ENCODE data around the gene BANF2. TPM values are rescaled to one million over a fixed set of nuclear protein-coding genes. Genes with fewer than 3 reads are reported as not detected.

Gene BANF2
- total RNA-seq, 4 donors from 2014 or later = not detected

DNA sequence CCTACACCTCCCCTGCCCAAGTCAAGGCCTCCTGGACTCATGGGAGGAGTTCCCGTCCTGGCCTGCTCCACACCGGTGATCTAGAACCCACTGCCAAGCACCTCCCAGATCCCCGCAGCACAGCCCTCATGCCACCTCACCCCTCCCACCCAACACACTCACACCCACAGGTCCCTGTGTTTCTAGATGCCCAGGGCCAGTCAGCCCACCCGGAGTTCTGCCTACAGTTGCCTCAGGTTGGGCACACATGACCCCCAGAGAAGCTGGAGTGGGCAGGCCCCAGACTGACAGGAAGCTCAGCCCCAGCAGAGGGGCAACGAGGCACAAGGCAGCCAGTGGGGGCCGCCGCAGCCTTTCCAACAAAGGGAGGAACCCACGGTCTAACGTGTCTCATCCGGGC lies 47.4 kb upstream of the BANF2 start:
- no peak overlapping the region for H3K27ac ChIP-seq
- peaks cover 0 to 13% (median 0%) of the 10 kb centered on the region in 3 donors for H3K36me3 ChIP-seq
- H3K4me1 ChIP-seq = peaks cover 0 to 75% (median 45%) of the 10 kb centered on the region in 4 donors
- no peak overlapping the region for H3K4me3 ChIP-seq
- H3K9me3 ChIP-seq = no peaks in the 10 kb centered on the region
- 64 to 78% methylated on average over 9 to 10 of the region's 10 CpGs for WGBS, 2 donors
- no peak for DNase-seq (ENCODE audit: low spot score in 2 of 2)
- H3K27me3 ChIP-seq = no peaks in the 10 kb centered on the region
- TF ChIP-seq POLR2A (IDR thresholded peaks at IDR 0.05) (no peak), EP300 (IDR thresholded peaks at IDR 0.05) (no peak)
- TF ChIP-seq, protein P1, sequence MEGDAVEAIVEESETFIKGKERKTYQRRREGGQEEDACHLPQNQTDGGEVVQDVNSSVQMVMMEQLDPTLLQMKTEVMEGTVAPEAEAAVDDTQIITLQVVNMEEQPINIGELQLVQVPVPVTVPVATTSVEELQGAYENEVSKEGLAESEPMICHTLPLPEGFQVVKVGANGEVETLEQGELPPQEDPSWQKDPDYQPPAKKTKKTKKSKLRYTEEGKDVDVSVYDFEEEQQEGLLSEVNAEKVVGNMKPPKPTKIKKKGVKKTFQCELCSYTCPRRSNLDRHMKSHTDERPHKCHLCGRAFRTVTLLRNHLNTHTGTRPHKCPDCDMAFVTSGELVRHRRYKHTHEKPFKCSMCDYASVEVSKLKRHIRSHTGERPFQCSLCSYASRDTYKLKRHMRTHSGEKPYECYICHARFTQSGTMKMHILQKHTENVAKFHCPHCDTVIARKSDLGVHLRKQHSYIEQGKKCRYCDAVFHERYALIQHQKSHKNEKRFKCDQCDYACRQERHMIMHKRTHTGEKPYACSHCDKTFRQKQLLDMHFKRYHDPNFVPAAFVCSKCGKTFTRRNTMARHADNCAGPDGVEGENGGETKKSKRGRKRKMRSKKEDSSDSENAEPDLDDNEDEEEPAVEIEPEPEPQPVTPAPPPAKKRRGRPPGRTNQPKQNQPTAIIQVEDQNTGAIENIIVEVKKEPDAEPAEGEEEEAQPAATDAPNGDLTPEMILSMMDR (IDR thresholded peaks at IDR 0.05) = no peak

DNA sequence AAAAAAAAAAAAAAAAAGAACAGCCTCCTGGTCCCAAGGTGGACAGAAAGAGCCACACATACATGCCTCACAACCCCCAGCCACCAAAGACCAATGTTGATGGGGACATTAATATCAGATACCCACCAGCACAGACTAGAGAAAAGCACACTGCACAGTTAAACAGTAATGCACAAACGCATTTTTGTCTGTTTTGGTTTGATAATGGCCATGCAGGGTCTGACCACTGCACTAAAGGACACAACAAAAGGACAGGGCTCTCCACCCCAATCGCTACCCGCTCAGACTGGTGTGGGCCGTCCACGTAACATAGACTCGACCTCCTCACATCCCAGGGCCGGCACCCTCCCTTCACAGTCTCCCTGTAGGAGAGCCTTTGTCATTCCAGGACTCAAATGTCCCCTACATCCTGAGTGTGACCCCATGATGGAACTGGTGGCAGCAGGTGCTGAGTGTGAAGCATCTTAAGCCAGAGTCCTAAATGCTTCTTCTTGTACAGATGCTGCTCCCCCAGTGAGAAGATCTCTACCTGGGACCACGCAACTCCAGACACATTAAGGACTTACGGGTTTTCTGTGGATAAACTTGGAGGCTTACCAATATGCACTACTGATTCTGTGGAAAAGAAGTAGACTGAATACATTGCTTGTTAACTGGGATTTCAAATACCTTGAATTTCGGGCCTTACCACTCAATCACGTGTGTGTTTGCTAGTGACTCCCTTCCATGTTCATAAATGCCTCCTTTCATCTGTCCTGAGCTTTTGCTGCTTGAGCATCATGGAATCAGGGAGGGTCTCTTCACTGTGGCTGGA lies 45.7 kb upstream of the BANF2 start:
- H3K27ac ChIP-seq = peak overlapping the region in 2 of 4 donors; percentile 16 to 63
- no peaks in the 10 kb centered on the region for H3K27me3 ChIP-seq
- DNase-seq (ENCODE audit: low spot score in 2 of 2) = no peak
- WGBS, 2 donors = 76 to 84% methylated on average over 11 of the region's 11 CpGs
- peaks cover 0 to 29% (median 0%) of the 10 kb centered on the region in 3 donors for H3K36me3 ChIP-seq
- H3K4me1 ChIP-seq = peaks cover 0 to 58% (median 29%) of the 10 kb centered on the region in 4 donors
- no peak overlapping the region for H3K4me3 ChIP-seq
- H3K9me3 ChIP-seq = peaks cover 0 to 6% (median 0%) of the 10 kb centered on the region in 4 donors
- no peak for TF ChIP-seq EP300 (IDR thresholded peaks at IDR 0.05)
- no peak for TF ChIP-seq POLR2A (IDR thresholded peaks at IDR 0.05)
- TF ChIP-seq, protein P1 (IDR thresholded peaks at IDR 0.05) = no peak

DNA sequence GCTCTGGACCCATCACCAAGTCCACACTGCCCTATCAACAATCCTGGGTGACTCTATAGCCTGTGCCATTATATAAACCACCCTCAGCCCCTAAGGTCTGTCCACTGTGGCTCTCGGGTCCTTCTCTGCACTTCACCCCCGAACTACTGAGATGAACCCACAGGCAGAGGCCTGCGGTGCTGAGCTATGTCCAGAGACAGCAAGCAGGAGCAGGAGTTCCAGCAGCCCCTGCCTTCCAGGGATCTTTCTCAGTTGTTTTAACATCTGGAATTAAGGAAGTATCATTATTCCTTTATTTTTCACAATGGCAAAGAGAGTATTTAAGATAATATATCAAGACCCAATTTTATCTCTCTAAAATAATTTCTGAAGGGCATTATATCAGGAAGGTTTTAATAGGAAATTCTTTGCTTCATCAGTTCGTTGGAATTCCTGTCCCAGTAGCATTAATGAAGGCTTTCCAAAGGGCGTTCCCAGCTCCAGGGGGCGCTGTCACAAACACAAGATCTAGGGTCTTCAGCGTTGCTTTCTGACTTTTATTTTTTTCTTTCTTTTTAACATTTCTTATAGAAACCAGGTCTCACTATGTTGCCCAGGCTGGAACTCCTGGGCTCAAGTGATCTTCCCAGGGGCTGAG lies 45.0 kb upstream of the BANF2 start:
- Histone ChIP-seq H3K27me3 (no peaks in the 10 kb centered on the region), H3K4me1 (peaks cover 0 to 56% (median 22%) of the 10 kb centered on the region in 4 donors), H3K9me3 (peaks cover 0 to 6% (median 0%) of the 10 kb centered on the region in 4 donors), H3K27ac (peak overlapping the region in 2 of 4 donors; percentile 16 to 63), H3K36me3 (peaks cover 0 to 35% (median 0%) of the 10 kb centered on the region in 3 donors), H3K4me3 (no peak overlapping the region)
- no peak for TF ChIP-seq EP300 (IDR thresholded peaks at IDR 0.05)
- TF ChIP-seq, protein P1 (IDR thresholded peaks at IDR 0.05) = peak in 4 of 5 experiments; percentile 21 to 63 (median 50)
- DNase-seq (ENCODE audit: low spot score in 2 of 2) = peak; percentile 63 to 82
- 40 to 51% methylated on average over 7 of the region's 7 CpGs for WGBS, 2 donors

DNA sequence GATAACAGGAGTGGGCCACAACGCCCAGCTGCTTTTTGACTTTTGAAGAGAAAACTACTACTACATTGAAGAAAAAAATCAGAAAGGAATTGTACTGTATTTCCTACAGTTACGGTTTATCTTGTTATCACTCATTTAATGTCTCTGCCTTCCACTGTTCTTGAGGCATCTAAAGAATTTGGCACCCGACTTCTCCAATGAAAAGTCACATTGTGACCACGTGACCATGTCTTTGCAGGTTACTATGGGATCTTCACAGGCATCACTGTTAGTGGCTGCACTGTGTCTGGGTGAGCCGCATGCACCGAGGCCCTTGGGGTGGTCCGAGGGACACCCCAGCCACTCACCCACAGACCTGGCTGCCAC lies 44.5 kb upstream of the BANF2 start:
- peak overlapping the region in 2 of 4 donors; percentile 12 to 63 for H3K27ac ChIP-seq
- 39 to 66% methylated on average over 7 of the region's 7 CpGs for whole genome bisulfite sequencing, 2 donors

More for the DNA sequence above, 44.5 kb upstream of the BANF2 start:
- Histone ChIP-seq H3K27me3 (no peaks in the 10 kb centered on the region), H3K4me1 (peaks cover 0 to 56% (median 17%) of the 10 kb centered on the region in 4 donors), H3K9me3 (peaks cover 0 to 6% (median 0%) of the 10 kb centered on the region in 4 donors), H3K36me3 (peaks cover 0 to 35% (median 0%) of the 10 kb centered on the region in 3 donors), H3K4me3 (no peak overlapping the region)
- no peak for DNase-seq (ENCODE audit: low spot score in 2 of 2)
- TF ChIP-seq EP300 (IDR thresholded peaks at IDR 0.05) = no peak
- TF ChIP-seq, protein P1 (IDR thresholded peaks at IDR 0.05) = peak in 1 of 5 experiments; percentile 8
